HepG2 (cell line): Measurements from ENCODE around the gene DRAP1. TPM values are rescaled to one million over a fixed set of nuclear protein-coding genes. Genes with fewer than 3 reads are reported as not detected.

ENCODE experiments used
- FOXO4 ChIP-seq: sonication (generic); formaldehyde crosslinking; conservative IDR thresholded peaks from 2 replicates; pipeline ENCODE4 v1.8.1; 2023; ENCODE audit warnings: missing genetic modification reagents
- LCORL ChIP-seq, 2 experiments: fragments of 450-650 bp in 1 of 2; sonication (generic) in 1 of 2; formaldehyde crosslinking in 1 of 2; IDR thresholded peaks; 2 replicates each; pipeline versions ENCODE4 v1.5.0 to v1.6.1; 2017 to 2020; ENCODE audit warnings: antibody characterized with exemption in 1 of 2, missing genetic modification reagents in 1 of 2
- MTF2 ChIP-seq: sonication (generic); formaldehyde crosslinking; IDR thresholded peaks from 2 replicates; pipeline ENCODE4 v1.5.0; 2020; ENCODE audit warnings: missing genetic modification reagents, borderline replicate concordance
- PBX3 ChIP-seq: sonication (generic); formaldehyde crosslinking; IDR thresholded peaks from 2 replicates; pipeline ENCODE4 v1.8.1; 2023; ENCODE audit warnings: missing genetic modification reagents, inconsistent platforms, borderline replicate concordance
- RXRB ChIP-seq: IDR thresholded peaks from 2 replicates; pipeline ENCODE4 v1.6.1; 2016; ENCODE audit warnings: borderline replicate concordance, missing genetic modification reagents, missing compliant biosample characterization
- SIN3A ChIP-seq: IDR thresholded peaks from 2 replicates; pipeline ENCODE4 v1.6.1; 2011; ENCODE audit warnings: low read depth, mild to moderate bottlenecking, control low read depth, low read length, borderline replicate concordance
- SRF ChIP-seq: IDR thresholded peaks from 2 replicates; pipeline ENCODE4 v1.6.1; 2011; ENCODE audit warnings: mild to moderate bottlenecking, low read depth, low read length, moderate library complexity
- ZEB1 ChIP-seq: IDR thresholded peaks from 2 replicates; pipeline ENCODE4 v1.6.1; 2012; ENCODE audit warnings: mild to moderate bottlenecking, low read depth, inconsistent platforms; ENCODE audit not compliant: insufficient replicate concordance
- ZNF350 ChIP-seq: sonication (generic); formaldehyde crosslinking; IDR thresholded peaks from 2 replicates; pipeline ENCODE4 v1.4.0; 2020; ENCODE audit warnings: mild to moderate bottlenecking, low read depth, missing genetic modification reagents, borderline replicate concordance
- ZNF720 ChIP-seq: sonication (generic); formaldehyde crosslinking; IDR thresholded peaks from 2 replicates; pipeline ENCODE4 v1.4.0; 2020; ENCODE audit warnings: missing genetic modification reagents
- ZNF792 ChIP-seq: IDR thresholded peaks from 2 replicates; pipeline ENCODE4 v1.6.1; 2016
- ZNF816 ChIP-seq: sonication (generic); formaldehyde crosslinking; IDR thresholded peaks from 2 replicates; pipeline ENCODE4 v1.8.0; 2022; ENCODE audit warnings: missing genetic modification reagents, mild to moderate bottlenecking, borderline replicate concordance
- ZNF878 ChIP-seq: sonication (generic); formaldehyde crosslinking; IDR thresholded peaks from 2 replicates; pipeline ENCODE4 v1.8.1; 2023; ENCODE audit warnings: mild to moderate bottlenecking, missing genetic modification reagents, moderate library complexity
- ZZZ3 ChIP-seq: sonication (generic); formaldehyde crosslinking; IDR thresholded peaks from 2 replicates; pipeline ENCODE4 v1.4.0; 2020; ENCODE audit warnings: missing genetic modification reagents, mild to moderate bottlenecking, borderline replicate concordance
- polyA plus RNA-seq, 8 experiments: library from polyadenylated mRNA; depleted of rRNA in 3 of 8; stranded (reverse) in 7 of 8; unstranded in 1 of 8; fragments of >200 nt; fragmentation: Illumina TruSeq in 4 of 8; extraction: Trizol in 4 of 8; gene quantifications; 2 replicates each; pipeline versions ENCODE4 v1.2.1 to v1.2.3, GENCODE V29; 2011 to 2016; ENCODE audit warnings: low read depth in 4 of 8, missing spikeins in 1 of 8, mixed read lengths in 1 of 8; ENCODE audit not compliant: insufficient read depth in 1 of 8
- total RNA-seq, 5 experiments: library from RNA; depleted of rRNA; stranded (reverse); fragments of >200 nt; fragmentation: Illumina TruSeq; extraction: Trizol; gene quantifications; 2 replicates each; pipeline ENCODE4 v1.2.3, GENCODE V29; 2016; ENCODE audit warnings: low read depth in 1 of 5
- TF ChIP-seq, protein P1 (sequence below): IDR thresholded peaks from 2 replicates; pipeline ENCODE4 v1.6.1; 2016; ENCODE audit warnings: low read depth, missing genetic modification reagents, missing compliant biosample characterization
- TF ChIP-seq, protein P2 (sequence below): IDR thresholded peaks from 2 replicates; pipeline ENCODE4 v1.6.1; 2012; ENCODE audit warnings: low read depth, low read length, improper control_type of control experiment

DRAP1 gene
- total and polyA plus RNA-seq, 2 of the 13 experiments (the other 11 are each of a cell fraction or from before 2014, with no cell fraction given), result 46.8 to 52.3 TPM

GRCh38 chr11:65888163-65888814 is 30.9 kb upstream of the DRAP1 start, which contains the start of gene FIBP (continued):
- TF ChIP-seq, protein P1, sequence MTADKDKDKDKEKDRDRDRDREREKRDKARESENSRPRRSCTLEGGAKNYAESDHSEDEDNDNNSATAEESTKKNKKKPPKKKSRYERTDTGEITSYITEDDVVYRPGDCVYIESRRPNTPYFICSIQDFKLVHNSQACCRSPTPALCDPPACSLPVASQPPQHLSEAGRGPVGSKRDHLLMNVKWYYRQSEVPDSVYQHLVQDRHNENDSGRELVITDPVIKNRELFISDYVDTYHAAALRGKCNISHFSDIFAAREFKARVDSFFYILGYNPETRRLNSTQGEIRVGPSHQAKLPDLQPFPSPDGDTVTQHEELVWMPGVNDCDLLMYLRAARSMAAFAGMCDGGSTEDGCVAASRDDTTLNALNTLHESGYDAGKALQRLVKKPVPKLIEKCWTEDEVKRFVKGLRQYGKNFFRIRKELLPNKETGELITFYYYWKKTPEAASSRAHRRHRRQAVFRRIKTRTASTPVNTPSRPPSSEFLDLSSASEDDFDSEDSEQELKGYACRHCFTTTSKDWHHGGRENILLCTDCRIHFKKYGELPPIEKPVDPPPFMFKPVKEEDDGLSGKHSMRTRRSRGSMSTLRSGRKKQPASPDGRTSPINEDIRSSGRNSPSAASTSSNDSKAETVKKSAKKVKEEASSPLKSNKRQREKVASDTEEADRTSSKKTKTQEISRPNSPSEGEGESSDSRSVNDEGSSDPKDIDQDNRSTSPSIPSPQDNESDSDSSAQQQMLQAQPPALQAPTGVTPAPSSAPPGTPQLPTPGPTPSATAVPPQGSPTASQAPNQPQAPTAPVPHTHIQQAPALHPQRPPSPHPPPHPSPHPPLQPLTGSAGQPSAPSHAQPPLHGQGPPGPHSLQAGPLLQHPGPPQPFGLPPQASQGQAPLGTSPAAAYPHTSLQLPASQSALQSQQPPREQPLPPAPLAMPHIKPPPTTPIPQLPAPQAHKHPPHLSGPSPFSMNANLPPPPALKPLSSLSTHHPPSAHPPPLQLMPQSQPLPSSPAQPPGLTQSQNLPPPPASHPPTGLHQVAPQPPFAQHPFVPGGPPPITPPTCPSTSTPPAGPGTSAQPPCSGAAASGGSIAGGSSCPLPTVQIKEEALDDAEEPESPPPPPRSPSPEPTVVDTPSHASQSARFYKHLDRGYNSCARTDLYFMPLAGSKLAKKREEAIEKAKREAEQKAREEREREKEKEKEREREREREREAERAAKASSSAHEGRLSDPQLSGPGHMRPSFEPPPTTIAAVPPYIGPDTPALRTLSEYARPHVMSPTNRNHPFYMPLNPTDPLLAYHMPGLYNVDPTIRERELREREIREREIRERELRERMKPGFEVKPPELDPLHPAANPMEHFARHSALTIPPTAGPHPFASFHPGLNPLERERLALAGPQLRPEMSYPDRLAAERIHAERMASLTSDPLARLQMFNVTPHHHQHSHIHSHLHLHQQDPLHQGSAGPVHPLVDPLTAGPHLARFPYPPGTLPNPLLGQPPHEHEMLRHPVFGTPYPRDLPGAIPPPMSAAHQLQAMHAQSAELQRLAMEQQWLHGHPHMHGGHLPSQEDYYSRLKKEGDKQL, result peak; percentile 42; the same call in 1 of the 2 replicates
- no peak for TF ChIP-seq FOXO4 (CRISPR knock-in tag)
- TF ChIP-seq ZNF720 (CRISPR knock-in tag), result no peak
- TF ChIP-seq, protein P2, sequence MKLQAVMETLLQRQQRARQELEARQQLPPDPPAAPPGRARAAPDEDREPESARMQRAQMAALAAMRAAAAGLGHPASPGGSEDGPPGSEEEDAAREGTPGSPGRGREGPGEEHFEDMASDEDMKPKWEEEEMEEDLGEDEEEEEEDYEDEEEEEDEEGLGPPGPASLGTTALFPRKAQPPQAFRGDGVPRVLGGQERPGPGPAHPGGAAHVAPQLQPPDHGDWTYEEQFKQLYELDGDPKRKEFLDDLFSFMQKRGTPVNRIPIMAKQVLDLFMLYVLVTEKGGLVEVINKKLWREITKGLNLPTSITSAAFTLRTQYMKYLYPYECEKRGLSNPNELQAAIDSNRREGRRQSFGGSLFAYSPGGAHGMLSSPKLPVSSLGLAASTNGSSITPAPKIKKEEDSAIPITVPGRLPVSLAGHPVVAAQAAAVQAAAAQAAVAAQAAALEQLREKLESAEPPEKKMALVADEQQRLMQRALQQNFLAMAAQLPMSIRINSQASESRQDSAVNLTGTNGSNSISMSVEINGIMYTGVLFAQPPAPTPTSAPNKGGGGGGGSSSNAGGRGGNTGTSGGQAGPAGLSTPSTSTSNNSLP, result peak; percentile 37; the same call in 1 of the 2 replicates
- no peak for TF ChIP-seq RXRB (CRISPR knock-in tag)
- TF ChIP-seq PBX3, result 0 out of 2 replicates have a peak, but pooled peaks have one; percentile 25
- TF ChIP-seq ZZZ3, result no peak
- peak; percentile 26 for TF ChIP-seq ZEB1
- TF ChIP-seq ZNF816 (CRISPR knock-in tag), result no peak
- TF ChIP-seq SRF, result no peak
- 0 out of 2 replicates have a peak, but pooled peaks have one; percentile 72 for TF ChIP-seq ZNF878 (CRISPR knock-in tag)
- peak; percentile 96 for TF ChIP-seq MTF2 (CRISPR knock-in tag)
- TF ChIP-seq LCORL (IDR thresholded peaks at IDR 0.05), result no peak
- TF ChIP-seq LCORL (CRISPR knock-in tag; IDR thresholded peaks at IDR 0.05), result peak; percentile 91
- peak; percentile 94 for TF ChIP-seq ZNF350 (CRISPR knock-in tag)
- peak; percentile 59; the same call in 1 of the 2 replicates for TF ChIP-seq ZNF792
- peak; percentile 60; the same call in 1 of the 2 replicates for TF ChIP-seq SIN3A
